ENCODE measurements around the gene ACOT7.

Gene ACOT7

DNA sequence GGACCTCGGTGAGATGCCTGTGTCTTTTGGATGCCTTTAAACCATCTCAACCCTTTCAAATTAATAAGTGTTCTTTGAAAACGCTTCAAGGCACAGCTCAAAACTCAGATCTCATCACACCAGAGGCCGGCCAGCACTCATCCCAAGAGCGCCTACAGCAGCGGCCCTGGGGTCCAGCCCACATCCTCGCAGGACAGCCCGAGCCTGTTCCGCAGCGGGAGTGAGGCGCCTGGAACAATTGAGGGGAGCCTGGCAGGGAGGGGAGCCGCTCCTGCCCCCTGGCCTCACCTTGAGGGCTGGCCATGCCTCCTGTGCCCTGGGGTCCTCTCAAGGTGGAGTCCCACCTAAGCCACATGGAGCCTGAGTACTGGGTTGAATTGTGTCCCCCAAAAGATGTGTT lies 37.9 kb downstream of the ACOT7 start:
- no peak for DNase-seq
- Histone ChIP-seq H3K79me2 (ENCODE audit: insufficient read depth, low read length) (peaks cover 96% of the 10 kb centered on the region), H3K4me2 (ENCODE audit: insufficient read depth, low read length) (no peak overlapping the region), H3K27me3 (ENCODE audit: insufficient read depth, low read length, poor library complexity) (no peaks in the 10 kb centered on the region), H4K20me1 (ENCODE audit: insufficient read depth, low read length) (peaks cover 91% of the 10 kb centered on the region), H3K36me3 (ENCODE audit: insufficient read depth, low read length) (peaks cover 2% of the 10 kb centered on the region), H2AFZ (ENCODE audit: low read depth, low read length) (no peak overlapping the region), H3K27ac (ENCODE audit: low read length) (no peak overlapping the region), H3K9me3 (ENCODE audit: insufficient read depth, low read length, severe bottlenecking) (no peaks in the 10 kb centered on the region), H3K4me3 (ENCODE audit: low read depth in 1 of 2, low read length in 2 of 2) (no peak overlapping the region), H3K9ac (ENCODE audit: low read depth, low read length) (no peak overlapping the region), H3K4me1 (ENCODE audit: insufficient read depth, low read length) (peaks cover 21% of the 10 kb centered on the region)
- ATAC-seq (ENCODE audit: insufficient read depth, low read depth) = no peak
- TF ChIP-seq EZH2 (IDR thresholded peaks at IDR 0.05; ENCODE audit: borderline replicate concordance, low read depth, low read length, severe bottlenecking) = no peak
- TF ChIP-seq, protein P1, sequence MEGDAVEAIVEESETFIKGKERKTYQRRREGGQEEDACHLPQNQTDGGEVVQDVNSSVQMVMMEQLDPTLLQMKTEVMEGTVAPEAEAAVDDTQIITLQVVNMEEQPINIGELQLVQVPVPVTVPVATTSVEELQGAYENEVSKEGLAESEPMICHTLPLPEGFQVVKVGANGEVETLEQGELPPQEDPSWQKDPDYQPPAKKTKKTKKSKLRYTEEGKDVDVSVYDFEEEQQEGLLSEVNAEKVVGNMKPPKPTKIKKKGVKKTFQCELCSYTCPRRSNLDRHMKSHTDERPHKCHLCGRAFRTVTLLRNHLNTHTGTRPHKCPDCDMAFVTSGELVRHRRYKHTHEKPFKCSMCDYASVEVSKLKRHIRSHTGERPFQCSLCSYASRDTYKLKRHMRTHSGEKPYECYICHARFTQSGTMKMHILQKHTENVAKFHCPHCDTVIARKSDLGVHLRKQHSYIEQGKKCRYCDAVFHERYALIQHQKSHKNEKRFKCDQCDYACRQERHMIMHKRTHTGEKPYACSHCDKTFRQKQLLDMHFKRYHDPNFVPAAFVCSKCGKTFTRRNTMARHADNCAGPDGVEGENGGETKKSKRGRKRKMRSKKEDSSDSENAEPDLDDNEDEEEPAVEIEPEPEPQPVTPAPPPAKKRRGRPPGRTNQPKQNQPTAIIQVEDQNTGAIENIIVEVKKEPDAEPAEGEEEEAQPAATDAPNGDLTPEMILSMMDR (IDR thresholded peaks at IDR 0.05; ENCODE audit: borderline replicate concordance, extremely low read depth, low read length, poor library complexity, severe bottlenecking) = no peak

DNA sequence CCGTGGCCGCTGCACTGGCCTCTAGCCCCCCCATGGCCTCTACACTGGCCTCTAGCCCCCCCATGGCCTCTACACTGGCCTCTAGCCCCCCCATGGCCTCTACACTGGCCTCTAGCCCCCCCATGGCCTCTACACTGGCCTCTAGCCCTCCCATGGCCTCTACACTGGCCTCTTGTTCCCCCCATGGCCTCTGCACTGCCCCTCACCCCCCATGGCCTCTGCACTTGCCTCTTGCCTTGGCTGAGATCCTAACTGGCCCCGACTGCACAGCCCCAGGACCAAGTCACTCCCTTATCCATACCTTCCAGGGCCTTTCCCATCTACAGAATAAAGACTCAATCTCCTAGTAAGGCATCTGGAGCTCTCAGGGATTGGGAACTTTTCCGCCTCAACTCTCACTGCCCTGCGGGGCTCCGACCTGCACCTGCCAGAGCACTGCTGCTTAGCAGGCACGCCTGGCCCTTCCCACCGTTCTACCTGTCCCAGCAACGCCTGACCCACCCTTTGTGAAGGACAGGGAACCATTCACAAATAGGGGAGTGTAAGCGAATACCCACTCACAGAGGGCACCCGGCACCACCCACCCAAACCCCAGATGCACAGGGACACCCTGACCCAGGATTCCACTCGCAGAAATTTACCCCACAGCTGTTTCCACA lies 38.8 kb downstream of the ACOT7 start:
- H3K27ac ChIP-seq (ENCODE audit: low read length) = no peak overlapping the region
- peaks cover 6% of the 10 kb centered on the region for H3K36me3 ChIP-seq (ENCODE audit: insufficient read depth, low read length)
- no peak for DNase-seq
- TF ChIP-seq EZH2 (IDR thresholded peaks at IDR 0.05; ENCODE audit: borderline replicate concordance, low read depth, low read length, severe bottlenecking) = no peak
- TF ChIP-seq, protein P1 (IDR thresholded peaks at IDR 0.05; ENCODE audit: borderline replicate concordance, extremely low read depth, low read length, poor library complexity, severe bottlenecking) = no peak
- peaks cover 13% of the 10 kb centered on the region for H3K4me1 ChIP-seq (ENCODE audit: insufficient read depth, low read length)
- no peak overlapping the region for H3K4me2 ChIP-seq (ENCODE audit: insufficient read depth, low read length)
- H3K9me3 ChIP-seq (ENCODE audit: insufficient read depth, low read length, severe bottlenecking) = no peaks in the 10 kb centered on the region
- peaks cover 91% of the 10 kb centered on the region for H4K20me1 ChIP-seq (ENCODE audit: insufficient read depth, low read length)
- H2AFZ ChIP-seq (ENCODE audit: low read depth, low read length) = no peak overlapping the region
- no peaks in the 10 kb centered on the region for H3K27me3 ChIP-seq (ENCODE audit: insufficient read depth, low read length, poor library complexity)
- ATAC-seq (ENCODE audit: insufficient read depth, low read depth) = no peak
- no peak overlapping the region for H3K4me3 ChIP-seq (ENCODE audit: low read depth in 1 of 2, low read length in 2 of 2)
- H3K9ac ChIP-seq (ENCODE audit: low read depth, low read length) = no peak overlapping the region
- peaks cover 96% of the 10 kb centered on the region for H3K79me2 ChIP-seq (ENCODE audit: insufficient read depth, low read length)

DNA sequence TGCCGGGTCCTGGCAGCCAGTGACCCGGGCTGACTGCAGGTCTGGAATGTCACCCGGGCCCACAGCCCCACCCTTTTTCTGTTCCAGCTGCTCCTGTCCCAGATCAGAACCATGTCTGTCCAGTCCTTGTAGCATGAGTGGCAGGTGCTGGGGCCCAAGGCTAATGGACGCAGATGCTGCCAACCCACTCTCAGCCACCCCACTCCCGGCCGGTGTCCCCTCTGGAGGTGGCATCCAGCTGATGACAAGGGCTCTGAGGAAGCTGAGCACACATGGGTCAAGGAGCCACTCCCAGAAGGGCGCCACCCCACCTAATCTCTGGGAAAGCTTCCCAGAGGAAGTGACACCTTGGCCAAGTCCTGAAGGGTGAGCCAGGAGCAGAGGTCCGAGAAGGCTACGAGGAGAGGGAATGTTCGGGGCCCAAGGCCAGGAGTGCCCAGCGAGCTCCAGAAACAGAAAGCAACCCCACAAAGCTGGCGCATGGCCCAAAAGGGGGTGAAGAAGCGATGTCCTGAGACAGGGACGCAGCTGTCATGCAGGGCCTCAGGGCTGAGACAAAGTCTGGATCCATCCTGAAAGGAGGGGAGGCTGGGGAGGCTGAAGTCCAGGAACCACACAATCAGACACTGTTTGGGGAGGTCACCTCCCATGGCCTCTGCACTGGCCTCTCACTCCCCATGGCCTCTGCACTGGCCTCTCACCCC lies 39.5 kb downstream of the ACOT7 start:
- H3K9me3 ChIP-seq (ENCODE audit: insufficient read depth, low read length, severe bottlenecking) = no peaks in the 10 kb centered on the region
- ATAC-seq (ENCODE audit: insufficient read depth, low read depth) (no peak), DNase-seq (no peak)
- no peaks in the 10 kb centered on the region for H3K27me3 ChIP-seq (ENCODE audit: insufficient read depth, low read length, poor library complexity)
- H3K79me2 ChIP-seq (ENCODE audit: insufficient read depth, low read length) = peaks cover 93% of the 10 kb centered on the region
- no peak overlapping the region for H3K9ac ChIP-seq (ENCODE audit: low read depth, low read length)
- peaks cover 13% of the 10 kb centered on the region for H3K36me3 ChIP-seq (ENCODE audit: insufficient read depth, low read length)
- no peak overlapping the region; the same call in 1 of the 2 replicates for H3K27ac ChIP-seq (ENCODE audit: low read length)
- peaks cover 91% of the 10 kb centered on the region for H4K20me1 ChIP-seq (ENCODE audit: insufficient read depth, low read length)
- H3K4me2 ChIP-seq (ENCODE audit: insufficient read depth, low read length) = no peak overlapping the region
- no peak overlapping the region for H2AFZ ChIP-seq (ENCODE audit: low read depth, low read length)
- TF ChIP-seq EZH2 (IDR thresholded peaks at IDR 0.05; ENCODE audit: borderline replicate concordance, low read depth, low read length, severe bottlenecking) = no peak
- TF ChIP-seq, protein P1 (IDR thresholded peaks at IDR 0.05; ENCODE audit: borderline replicate concordance, extremely low read depth, low read length, poor library complexity, severe bottlenecking) = no peak
- peaks cover 6% of the 10 kb centered on the region for H3K4me1 ChIP-seq (ENCODE audit: insufficient read depth, low read length)
- H3K4me3 ChIP-seq (ENCODE audit: low read depth in 1 of 2, low read length in 2 of 2) = no peak overlapping the region
